ENCODE measurements around the gene ERBB4. TPM values are rescaled to one million over a fixed set of nuclear protein-coding genes. Genes with fewer than 3 reads are reported as not detected.

Gene ERBB4
- total and polyA plus RNA-seq, 2 of the 8 experiments (the other 6 are each of a cell fraction or from before 2014, with no cell fraction given): 0.34 to 1.3 TPM

- H3K4me1 ChIP-seq (replicated peaks in 1 of 4; ENCODE audit: control insufficient read depth in 3 of 4, insufficient read depth in 4 of 4, low read length in 3 of 4): no peaks in the 10 kb centered on the region
- H3K79me2 ChIP-seq (ENCODE audit: control insufficient read depth in 1 of 2, insufficient read depth in 2 of 2, low read length in 2 of 2): no peaks in the 10 kb centered on the region
- no peaks in the 10 kb centered on the region for H3K23me2 ChIP-seq (ENCODE audit: low read depth, low read length)
- no peak overlapping the region for H2BK5ac ChIP-seq (ENCODE audit: low read depth, low read length)
- H3K14ac ChIP-seq (ENCODE audit: insufficient read length): no peak overlapping the region
- H3K9me3 ChIP-seq (ENCODE audit: insufficient read depth in 2 of 2, low read depth in 1 of 2, low read length in 1 of 2): no peaks in the 10 kb centered on the region
- no peak for FAIRE-seq
- no peak overlapping the region for H3K9ac ChIP-seq (replicated peaks in 1 of 4; ENCODE audit: extremely low read depth in 1 of 4, low read depth in 3 of 4, low read length in 3 of 4)
- no peak overlapping the region for H2BK20ac ChIP-seq (ENCODE audit: low read length)
- no peak for DNase-seq (ENCODE audit: low read depth in 1 of 2, low spot score in 2 of 2)
- no peak overlapping the region for H3K18ac ChIP-seq (ENCODE audit: extremely low read depth, low read length)
- H4K8ac ChIP-seq (ENCODE audit: extremely low read depth, insufficient read depth, low read length): no peak overlapping the region
- no peak overlapping the region for H4K91ac ChIP-seq (replicated peaks; ENCODE audit: insufficient read length, low read length)
- H2BK12ac ChIP-seq (ENCODE audit: low read depth, low read length): no peak overlapping the region
- no peak overlapping the region for H3K4ac ChIP-seq (replicated peaks; ENCODE audit: insufficient read length, low read depth, low read length)
- 91% methylated on average over 3 of the region's 3 CpGs; no CpG with 5 or more reads in 1 of the 2 experiments for WGBS, 2 experiments (ENCODE audit: extremely low coverage in 1 of 2, insufficient coverage in 1 of 2, insufficient read length in 1 of 2, insufficient replicate concordance in 2 of 2, low coverage in 1 of 2, low lambda C conversion rate in 2 of 2, missing lambda C conversion rate in 1 of 2)
- no peak overlapping the region for H3K4me3 ChIP-seq (ENCODE audit: extremely low read depth in 1 of 4, insufficient read depth in 2 of 4, low read depth in 3 of 4, low read length in 4 of 4)
- H4K5ac ChIP-seq (ENCODE audit: insufficient read length, low read depth, low read length): no peak overlapping the region
- no peak overlapping the region for H3K4me2 ChIP-seq (ENCODE audit: insufficient read depth in 1 of 2, low read depth in 2 of 2, low read length in 2 of 2)
- no peak for TF ChIP-seq JUN (IDR thresholded peaks at IDR 0.05; ENCODE audit: low read depth, low read length)
- no peak for TF ChIP-seq ASH2L (IDR thresholded peaks at IDR 0.05; ENCODE audit: low read length)
- no peak for TF ChIP-seq RFX5 (IDR thresholded peaks at IDR 0.05; ENCODE audit: borderline replicate concordance, low read depth, low read length)
- TF ChIP-seq ATF3 (IDR thresholded peaks at IDR 0.05; ENCODE audit: insufficient read depth, low read depth, low read length): no peak
- TF ChIP-seq SP2 (IDR thresholded peaks at IDR 0.05; ENCODE audit: low read length): no peak
- no peak for TF ChIP-seq SP1 (IDR thresholded peaks at IDR 0.05; ENCODE audit: low read depth, low read length)
- TF ChIP-seq SIRT6 (IDR thresholded peaks at IDR 0.05; ENCODE audit: low read length): no peak
- no peaks in the 10 kb centered on the region for H4K20me1 ChIP-seq (replicated peaks in 1 of 2; ENCODE audit: control insufficient read depth in 1 of 2, insufficient read depth in 2 of 2, low read length in 2 of 2)
- H3K36me3 ChIP-seq (ENCODE audit: control insufficient read depth in 2 of 4, insufficient read depth in 4 of 4, low read length in 3 of 4): no peaks in the 10 kb centered on the region
- no peak overlapping the region for H2AK5ac ChIP-seq (ENCODE audit: low read depth, low read length)
- H3K23ac ChIP-seq (ENCODE audit: insufficient read length): no peak overlapping the region
- H3K79me1 ChIP-seq (ENCODE audit: low read depth, low read length): no peaks in the 10 kb centered on the region
- H2BK15ac ChIP-seq (ENCODE audit: low read length): no peak overlapping the region
- no peak overlapping the region for H2AFZ ChIP-seq (ENCODE audit: low read length)
- ChIA-PET POLR2A (ENCODE audit: partially characterized antibody) (no interaction called here), CTCF (ENCODE audit: partially characterized antibody) (no interaction called here)
- H3K27me3 ChIP-seq (replicated peaks in 1 of 4; ENCODE audit: control insufficient read depth in 3 of 4, extremely low read depth in 1 of 4, insufficient read depth in 3 of 4, low read length in 3 of 4): no peaks in the 10 kb centered on the region
- no peak overlapping the region for H3K27ac ChIP-seq (ENCODE audit: low read depth, low read length)
- no peak overlapping the region for H2BK120ac ChIP-seq (replicated peaks; ENCODE audit: low read depth, low read length)
- H3K56ac ChIP-seq (replicated peaks; ENCODE audit: insufficient read length, low read depth, low read length): no peak overlapping the region
Measured at GRCh38 chr2:211751848-211752247, 786.8 kb downstream of the ERBB4 start.
